PFSK-1 (cell line): ENCODE measurements around the gene SLC5A12. TPM values are rescaled to one million over a fixed set of nuclear protein-coding genes. Genes with fewer than 3 reads are reported as not detected.

Experiments used
- FOXP2 ChIP-seq: optimal IDR thresholded peaks from 2 replicates; pipeline ENCODE3; 2011; ENCODE audit warnings: borderline replicate concordance, control low read depth, inconsistent platforms; ENCODE audit not compliant: insufficient read depth; ENCODE audit errors: extremely low read length, extremely low read depth
- POLR2AphosphoS5 ChIP-seq: IDR thresholded peaks from 2 replicates; pipeline ENCODE4 v1.6.1; 2012; ENCODE audit warnings: low read depth, mild to moderate bottlenecking, control low read depth, low read length, moderate library complexity
- SIN3A ChIP-seq: IDR thresholded peaks from 2 replicates; pipeline ENCODE4 v1.6.1; 2012; ENCODE audit warnings: mild to moderate bottlenecking, low read length, moderate library complexity, borderline replicate concordance; ENCODE audit not compliant: insufficient read depth
- TAF1 ChIP-seq: IDR thresholded peaks from 2 replicates; pipeline ENCODE4 v1.6.1; 2012; ENCODE audit warnings: low read length, control low read depth, borderline replicate concordance; ENCODE audit not compliant: insufficient read depth
- polyA plus RNA-seq: library from polyadenylated mRNA; unstranded; fragments of >200 nt; gene quantifications from one replicate; pipeline ENCODE4 v1.2.1, GENCODE V29; 2012; ENCODE audit warnings: low read depth, missing spikeins; ENCODE audit not compliant: insufficient read length
- TF ChIP-seq, protein P1 (sequence below), 2 experiments: IDR thresholded peaks; 2 replicates each; pipeline versions ENCODE4 v1.6.1 to v1.8.0; 2011 to 2012; ENCODE audit warnings: low read depth in 2 of 2, low read length in 2 of 2, control low read depth in 1 of 2, inconsistent platforms in 1 of 2, mild to moderate bottlenecking in 1 of 2, moderate library complexity in 1 of 2; ENCODE audit not compliant: insufficient read depth in 1 of 2

Gene SLC5A12, protein sequence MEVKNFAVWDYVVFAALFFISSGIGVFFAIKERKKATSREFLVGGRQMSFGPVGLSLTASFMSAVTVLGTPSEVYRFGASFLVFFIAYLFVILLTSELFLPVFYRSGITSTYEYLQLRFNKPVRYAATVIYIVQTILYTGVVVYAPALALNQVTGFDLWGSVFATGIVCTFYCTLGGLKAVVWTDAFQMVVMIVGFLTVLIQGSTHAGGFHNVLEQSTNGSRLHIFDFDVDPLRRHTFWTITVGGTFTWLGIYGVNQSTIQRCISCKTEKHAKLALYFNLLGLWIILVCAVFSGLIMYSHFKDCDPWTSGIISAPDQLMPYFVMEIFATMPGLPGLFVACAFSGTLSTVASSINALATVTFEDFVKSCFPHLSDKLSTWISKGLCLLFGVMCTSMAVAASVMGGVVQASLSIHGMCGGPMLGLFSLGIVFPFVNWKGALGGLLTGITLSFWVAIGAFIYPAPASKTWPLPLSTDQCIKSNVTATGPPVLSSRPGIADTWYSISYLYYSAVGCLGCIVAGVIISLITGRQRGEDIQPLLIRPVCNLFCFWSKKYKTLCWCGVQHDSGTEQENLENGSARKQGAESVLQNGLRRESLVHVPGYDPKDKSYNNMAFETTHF
- polyA plus RNA-seq = not detected

DNA sequence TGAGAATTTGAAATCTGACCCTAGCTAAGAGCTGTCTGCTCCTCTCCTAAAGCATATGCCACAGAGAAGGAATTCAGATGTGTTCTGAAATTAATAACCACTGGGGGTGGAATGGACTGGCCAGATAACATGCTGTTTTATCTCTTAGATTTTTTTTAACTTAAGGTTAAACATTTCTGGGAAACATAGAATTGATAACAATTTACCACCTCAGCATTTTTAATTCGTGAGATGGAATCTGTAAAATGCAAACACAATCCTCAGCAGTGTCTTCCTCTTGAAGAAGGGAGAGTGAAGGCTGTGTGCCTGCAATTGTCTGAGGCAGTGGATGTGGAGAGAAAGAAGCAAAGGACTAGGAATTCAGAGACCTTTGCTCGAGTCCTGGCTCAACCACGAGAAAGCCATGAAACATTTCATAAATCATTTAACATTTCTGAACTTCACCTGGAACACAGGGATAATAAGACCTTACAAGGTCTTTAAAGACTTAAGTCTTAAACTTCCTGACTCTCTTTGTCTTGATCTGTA is at the start of gene SLC5A12:
Gene SLC5A12, minus strand, starts transcription at position 113 of the 528 bp plus-strand sequence. CDS start 346 bp downstream, outside the sequence.
- no peak for TF ChIP-seq SIN3A
- TF ChIP-seq FOXP2 = no peak
- no peak for TF ChIP-seq TAF1
- TF ChIP-seq POLR2AphosphoS5 = no peak
- TF ChIP-seq, protein P1, sequence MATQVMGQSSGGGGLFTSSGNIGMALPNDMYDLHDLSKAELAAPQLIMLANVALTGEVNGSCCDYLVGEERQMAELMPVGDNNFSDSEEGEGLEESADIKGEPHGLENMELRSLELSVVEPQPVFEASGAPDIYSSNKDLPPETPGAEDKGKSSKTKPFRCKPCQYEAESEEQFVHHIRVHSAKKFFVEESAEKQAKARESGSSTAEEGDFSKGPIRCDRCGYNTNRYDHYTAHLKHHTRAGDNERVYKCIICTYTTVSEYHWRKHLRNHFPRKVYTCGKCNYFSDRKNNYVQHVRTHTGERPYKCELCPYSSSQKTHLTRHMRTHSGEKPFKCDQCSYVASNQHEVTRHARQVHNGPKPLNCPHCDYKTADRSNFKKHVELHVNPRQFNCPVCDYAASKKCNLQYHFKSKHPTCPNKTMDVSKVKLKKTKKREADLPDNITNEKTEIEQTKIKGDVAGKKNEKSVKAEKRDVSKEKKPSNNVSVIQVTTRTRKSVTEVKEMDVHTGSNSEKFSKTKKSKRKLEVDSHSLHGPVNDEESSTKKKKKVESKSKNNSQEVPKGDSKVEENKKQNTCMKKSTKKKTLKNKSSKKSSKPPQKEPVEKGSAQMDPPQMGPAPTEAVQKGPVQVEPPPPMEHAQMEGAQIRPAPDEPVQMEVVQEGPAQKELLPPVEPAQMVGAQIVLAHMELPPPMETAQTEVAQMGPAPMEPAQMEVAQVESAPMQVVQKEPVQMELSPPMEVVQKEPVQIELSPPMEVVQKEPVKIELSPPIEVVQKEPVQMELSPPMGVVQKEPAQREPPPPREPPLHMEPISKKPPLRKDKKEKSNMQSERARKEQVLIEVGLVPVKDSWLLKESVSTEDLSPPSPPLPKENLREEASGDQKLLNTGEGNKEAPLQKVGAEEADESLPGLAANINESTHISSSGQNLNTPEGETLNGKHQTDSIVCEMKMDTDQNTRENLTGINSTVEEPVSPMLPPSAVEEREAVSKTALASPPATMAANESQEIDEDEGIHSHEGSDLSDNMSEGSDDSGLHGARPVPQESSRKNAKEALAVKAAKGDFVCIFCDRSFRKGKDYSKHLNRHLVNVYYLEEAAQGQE (IDR thresholded peaks at IDR 0.05; ENCODE audit: insufficient read depth in 1 of 2, low read depth in 2 of 2, low read length in 2 of 2) = no peak

DNA sequence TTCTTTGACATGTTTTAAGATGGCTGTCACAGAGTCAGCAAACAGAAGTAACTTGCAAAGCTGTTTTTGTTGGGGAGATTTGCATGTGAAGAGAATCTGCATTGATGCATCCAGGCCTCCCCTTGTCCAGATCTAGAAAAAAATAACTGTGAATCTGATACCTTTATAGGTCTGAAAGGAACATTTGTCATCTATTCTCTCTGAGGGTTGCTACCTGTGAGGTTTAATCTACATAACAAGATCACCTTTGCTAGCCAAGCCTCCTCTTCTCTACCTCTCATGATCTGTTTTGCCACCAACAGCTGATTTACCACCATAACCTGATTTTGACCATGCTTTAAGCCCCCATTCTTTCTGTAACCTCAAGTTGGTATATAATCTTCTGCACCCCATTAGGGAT is 47.2 kb upstream of the SLC5A12 start:
- no peak for TF ChIP-seq TAF1
- no peak for TF ChIP-seq POLR2AphosphoS5
- TF ChIP-seq SIN3A = no peak
- TF ChIP-seq, protein P1 (IDR thresholded peaks at IDR 0.05; ENCODE audit: insufficient read depth in 1 of 2, low read depth in 2 of 2, low read length in 2 of 2) = no peak
- no peak for TF ChIP-seq FOXP2

DNA sequence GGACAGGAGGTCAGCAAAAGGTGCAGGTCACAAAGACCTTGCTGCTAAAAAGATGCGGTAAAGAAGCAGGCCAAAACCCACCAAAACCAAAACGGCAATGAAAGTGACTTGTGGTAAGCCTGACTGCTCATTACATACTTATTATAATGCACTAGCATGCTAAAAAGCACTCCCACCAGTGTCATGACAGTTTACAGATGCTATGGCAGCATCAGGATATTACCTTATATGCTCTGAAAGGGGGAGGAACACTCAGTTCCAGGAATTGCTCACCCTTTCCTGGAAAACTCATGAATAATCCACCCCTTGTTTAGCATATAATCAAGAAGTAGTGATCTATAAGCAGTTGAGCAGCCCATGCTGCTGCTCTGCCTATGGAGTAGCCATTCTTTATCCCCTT is 45.2 kb upstream of the SLC5A12 start:
- TF ChIP-seq TAF1 (no peak), SIN3A (no peak), POLR2AphosphoS5 (no peak), FOXP2 (no peak)
- TF ChIP-seq, protein P1 (IDR thresholded peaks at IDR 0.05; ENCODE audit: insufficient read depth in 1 of 2, low read depth in 2 of 2, low read length in 2 of 2) = no peak

DNA sequence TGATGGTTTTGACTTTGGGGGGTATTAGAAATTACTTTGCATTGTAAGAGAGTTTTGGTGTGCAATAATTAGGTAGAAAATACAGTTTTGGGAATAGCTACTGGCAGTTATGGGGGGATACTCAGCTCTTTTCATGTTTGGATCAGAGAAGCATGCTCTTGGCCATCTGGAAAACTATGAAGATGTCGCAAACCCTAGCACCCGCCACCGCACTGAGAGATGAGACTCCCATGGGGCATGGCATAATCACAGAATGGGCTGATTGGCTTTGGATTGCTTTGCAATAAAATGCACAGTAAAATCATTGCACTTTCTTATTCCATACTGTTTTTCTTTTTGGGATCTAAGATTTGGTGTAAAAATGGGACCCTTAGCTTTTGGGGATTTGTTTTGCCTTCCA is 43.5 kb upstream of the SLC5A12 start:
- no peak for TF ChIP-seq FOXP2
- TF ChIP-seq TAF1 = no peak
- no peak for TF ChIP-seq SIN3A
- TF ChIP-seq, protein P1 (IDR thresholded peaks at IDR 0.05; ENCODE audit: insufficient read depth in 1 of 2, low read depth in 2 of 2, low read length in 2 of 2) = no peak
- TF ChIP-seq POLR2AphosphoS5 = no peak
